GM19372 (cell line): ENCODE results near the gene TBC1D19.
"Not testable (repeated sequence)": the region's sequence is repeated elsewhere in the genome, so short reads cannot be mapped to it uniquely, and the experiment has no call there.

Source experiments
- ATAC-seq: cut with Tn5 transposase; IDR thresholded peaks from one replicate; pipeline ENCODE4 v1.9.1; 2021; ENCODE audit warnings: mild to moderate bottlenecking, low read depth, moderate library complexity; ENCODE audit not compliant: unreplicated experiment

Gene TBC1D19

DNA sequence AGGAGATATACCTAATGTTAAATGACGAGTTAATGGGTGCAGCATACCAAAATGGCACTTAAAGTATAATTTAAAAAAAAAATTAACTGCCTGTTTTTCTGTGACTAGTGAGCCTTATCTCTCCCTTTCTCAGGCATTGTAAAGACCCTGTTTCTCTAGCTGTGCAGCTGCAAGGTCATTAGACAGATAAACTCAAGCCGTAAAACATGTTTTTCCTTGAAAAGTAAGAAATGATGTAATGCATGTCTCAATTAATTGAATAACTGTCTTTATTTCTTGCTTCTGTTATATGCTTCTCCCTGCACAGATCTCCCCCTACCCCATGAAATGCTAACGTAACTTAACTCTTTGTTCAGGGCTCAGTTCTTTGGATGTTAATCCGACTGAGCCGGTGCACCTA lies 10.5 kb downstream of the TBC1D19 start:
- ATAC-seq, result no peak

DNA sequence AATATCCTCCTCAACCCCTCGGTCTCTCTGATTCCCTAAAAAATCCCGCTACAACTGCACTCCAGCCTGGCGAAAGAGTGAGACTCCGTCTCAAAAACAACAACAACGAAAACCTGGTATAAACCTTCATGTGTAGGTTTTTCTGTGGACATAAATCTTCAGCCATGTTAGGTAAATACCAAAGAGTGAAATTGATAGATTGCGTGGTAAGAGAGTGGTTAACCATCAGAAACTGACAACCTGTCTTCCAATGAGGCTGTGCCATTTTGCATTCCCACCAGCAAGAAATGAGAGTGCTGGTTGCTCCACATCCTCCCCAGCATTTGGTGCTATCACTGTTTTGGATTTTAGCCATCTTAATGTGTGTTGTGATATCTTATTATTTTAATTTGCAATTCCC lies 10.9 kb downstream of the TBC1D19 start:
- ATAC-seq, result no peak

- ATAC-seq, result no peak
Observed at GRCh38 chr4:26596843-26597242, 13.0 kb downstream of the TBC1D19 start.

- no peak for ATAC-seq
Observed at GRCh38 chr4:26601204-26601603, 17.3 kb downstream of the TBC1D19 start.

DNA sequence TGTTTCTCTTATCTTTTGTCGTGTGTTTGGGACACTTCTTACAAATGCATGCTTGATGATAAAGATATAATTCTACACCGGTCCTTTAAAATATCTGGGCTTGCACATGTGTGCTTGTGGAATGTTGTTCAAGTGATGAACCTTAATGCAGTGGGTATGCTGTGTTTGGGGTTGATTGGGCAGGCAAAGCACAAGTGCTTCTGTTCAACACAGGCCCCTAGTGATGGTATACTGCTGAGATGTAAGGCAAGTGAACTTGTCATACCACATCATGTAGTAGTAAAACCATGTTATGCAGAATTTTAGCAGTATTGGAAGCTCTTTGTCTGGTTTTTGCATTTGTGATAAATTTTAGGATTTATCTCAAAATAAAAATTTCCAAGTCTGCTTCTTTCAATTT lies 23.9 kb downstream of the TBC1D19 start:
- ATAC-seq, result no peak

DNA sequence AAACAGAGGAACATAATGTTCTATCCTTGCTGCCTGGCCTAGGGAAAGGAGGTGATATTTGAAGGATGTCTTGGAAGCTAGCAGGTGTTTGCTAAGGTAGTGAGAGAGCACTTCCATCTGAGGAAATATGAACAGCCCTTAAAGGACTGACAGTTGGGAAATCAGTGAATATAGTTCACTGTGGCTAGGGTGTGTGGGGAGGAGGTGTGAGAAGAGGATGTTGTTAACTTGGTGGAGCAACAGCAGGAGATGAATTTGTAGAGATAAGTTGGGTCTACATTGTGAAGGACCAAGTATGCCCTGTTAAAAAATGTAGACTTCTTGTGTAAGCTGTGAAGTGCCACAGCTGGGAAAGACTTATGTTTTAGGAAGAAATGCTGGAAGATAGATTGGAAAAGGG lies 25.5 kb downstream of the TBC1D19 start:
- ATAC-seq, result no peak

- no peak for ATAC-seq
Observed at GRCh38 chr4:26609868-26610267, 26.0 kb downstream of the TBC1D19 start.

- ATAC-seq, result no peak
Observed at GRCh38 chr4:26611372-26611771, 27.5 kb downstream of the TBC1D19 start.

DNA sequence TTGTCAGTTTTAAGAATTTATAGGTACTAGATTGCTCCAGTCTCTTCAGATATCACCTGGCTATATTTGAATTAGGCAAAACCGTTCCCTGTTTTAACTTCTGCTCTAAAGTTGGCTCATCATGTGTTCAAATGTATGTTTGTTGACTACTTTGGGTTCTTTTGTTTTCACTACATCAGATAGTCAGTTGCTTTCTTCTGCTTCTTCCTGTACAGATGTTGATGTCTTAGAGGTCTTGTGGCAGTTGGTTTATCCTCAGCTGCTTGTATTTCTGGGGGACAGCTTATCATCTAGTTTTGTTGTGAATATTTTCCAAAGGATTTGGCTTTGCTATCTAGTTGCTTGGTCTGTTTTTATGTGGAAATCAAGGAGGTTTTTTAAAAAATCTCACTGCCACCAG lies 28.0 kb downstream of the TBC1D19 start:
- ATAC-seq, result no peak

- ATAC-seq, result no peak
Observed at GRCh38 chr4:26613237-26613636, 29.4 kb downstream of the TBC1D19 start.

- no peak for ATAC-seq
Observed at GRCh38 chr4:26613735-26614134, 29.9 kb downstream of the TBC1D19 start.

DNA sequence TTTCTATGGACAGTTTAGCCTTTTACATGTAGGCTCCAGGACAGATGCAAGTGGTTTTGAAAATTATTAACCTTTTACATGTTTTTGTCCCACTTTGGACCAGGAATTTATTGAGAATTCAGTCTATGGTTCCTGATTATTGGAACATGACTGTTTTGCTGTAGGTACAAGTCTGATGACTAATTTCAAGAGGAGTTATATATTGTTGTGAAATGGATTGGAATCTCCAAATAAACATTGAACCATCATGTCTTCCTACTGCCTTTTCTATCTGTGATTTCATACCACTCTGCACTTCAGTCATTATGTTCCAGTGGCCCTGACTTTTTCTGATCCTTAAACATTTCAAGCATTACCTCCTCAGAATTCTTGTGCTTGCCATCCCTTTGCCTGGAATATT lies 35.9 kb downstream of the TBC1D19 start:
- ATAC-seq, result no peak

DNA sequence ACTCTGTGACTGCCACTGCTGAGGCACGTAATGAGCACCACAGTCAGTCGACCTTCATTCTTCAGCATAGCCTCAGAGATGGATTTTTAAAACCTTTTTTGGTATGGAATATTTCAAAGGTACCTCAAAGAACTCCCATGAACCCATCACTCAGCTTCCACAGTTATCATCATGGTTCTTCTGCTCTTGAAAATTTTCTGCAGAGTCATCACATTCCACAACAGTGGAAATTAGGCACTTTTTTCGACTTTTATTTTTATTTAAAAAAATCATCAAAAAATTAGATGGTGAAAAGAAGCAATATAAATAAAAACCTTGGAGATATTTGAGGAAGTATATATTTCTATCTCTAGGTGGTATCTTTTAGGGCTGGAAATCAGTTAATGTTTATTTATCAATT lies 37.5 kb downstream of the TBC1D19 start:
- ATAC-seq, result no peak

GRCh38 chr4:26622913-26623312 lies 39.0 kb downstream of the TBC1D19 start:
- no peak for ATAC-seq

GRCh38 chr4:26626658-26627057 lies 42.8 kb downstream of the TBC1D19 start:
- ATAC-seq, result not testable (repeated sequence)

DNA sequence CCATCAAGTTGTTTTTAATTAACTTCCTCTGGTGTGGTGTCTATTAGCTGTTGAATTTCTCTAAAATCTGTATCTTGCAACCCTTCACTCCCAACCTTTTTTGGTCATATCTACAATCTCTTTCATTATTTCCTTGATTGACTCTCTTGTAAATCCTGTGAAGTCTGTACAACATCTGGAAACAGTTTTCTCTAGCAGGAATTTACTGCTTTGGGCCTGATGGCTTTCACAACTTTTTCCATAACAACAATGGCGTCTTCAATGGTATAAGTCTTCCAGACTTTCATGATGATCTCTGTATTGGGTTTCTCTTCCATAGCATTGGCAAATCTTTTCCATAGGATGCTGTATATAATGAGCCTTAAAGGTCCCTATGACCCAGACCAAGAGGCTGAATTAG lies 49.0 kb downstream of the TBC1D19 start:
- no peak for ATAC-seq

DNA sequence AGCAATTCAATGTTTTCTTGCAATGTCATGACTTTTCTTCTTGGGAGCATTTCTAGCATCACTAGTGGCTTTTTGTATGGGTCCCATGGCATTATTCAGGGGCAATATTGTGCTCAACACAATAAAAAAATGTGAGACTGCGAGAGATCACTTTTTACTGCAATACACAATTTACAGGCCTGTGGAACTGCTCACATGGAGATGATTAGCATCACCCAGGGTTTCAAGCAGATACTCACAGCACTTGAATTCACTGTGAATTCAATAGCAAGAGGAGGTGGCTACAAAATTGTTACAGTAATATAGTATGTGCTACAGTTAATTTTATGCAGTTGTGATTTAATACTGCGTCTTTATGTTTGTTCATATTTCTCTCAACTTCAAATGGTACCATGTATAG lies 50.4 kb downstream of the TBC1D19 start:
- ATAC-seq, result no peak

- ATAC-seq, result no peak
Observed at GRCh38 chr4:26636458-26636857, 52.6 kb downstream of the TBC1D19 start.

DNA sequence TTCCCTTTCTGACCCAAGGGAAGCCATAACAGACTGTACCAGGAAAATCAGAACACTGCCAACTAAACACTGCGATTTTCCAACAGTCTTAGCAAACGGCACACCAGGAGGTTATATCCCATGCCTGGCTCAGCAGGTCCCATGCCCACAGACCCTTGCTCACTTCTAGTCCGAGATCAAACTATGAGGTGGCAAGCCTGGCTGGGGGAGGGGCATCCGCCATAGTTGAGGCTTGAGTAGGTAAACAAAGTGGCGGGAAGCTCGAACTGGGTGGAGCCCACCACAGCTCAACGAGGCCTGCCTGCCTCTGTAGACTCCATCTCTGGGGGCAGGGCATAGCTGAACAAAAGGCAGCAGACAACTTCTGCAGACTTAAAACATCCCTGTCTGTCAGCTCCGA lies 56.8 kb downstream of the TBC1D19 start:
- not testable (repeated sequence) for ATAC-seq

DNA sequence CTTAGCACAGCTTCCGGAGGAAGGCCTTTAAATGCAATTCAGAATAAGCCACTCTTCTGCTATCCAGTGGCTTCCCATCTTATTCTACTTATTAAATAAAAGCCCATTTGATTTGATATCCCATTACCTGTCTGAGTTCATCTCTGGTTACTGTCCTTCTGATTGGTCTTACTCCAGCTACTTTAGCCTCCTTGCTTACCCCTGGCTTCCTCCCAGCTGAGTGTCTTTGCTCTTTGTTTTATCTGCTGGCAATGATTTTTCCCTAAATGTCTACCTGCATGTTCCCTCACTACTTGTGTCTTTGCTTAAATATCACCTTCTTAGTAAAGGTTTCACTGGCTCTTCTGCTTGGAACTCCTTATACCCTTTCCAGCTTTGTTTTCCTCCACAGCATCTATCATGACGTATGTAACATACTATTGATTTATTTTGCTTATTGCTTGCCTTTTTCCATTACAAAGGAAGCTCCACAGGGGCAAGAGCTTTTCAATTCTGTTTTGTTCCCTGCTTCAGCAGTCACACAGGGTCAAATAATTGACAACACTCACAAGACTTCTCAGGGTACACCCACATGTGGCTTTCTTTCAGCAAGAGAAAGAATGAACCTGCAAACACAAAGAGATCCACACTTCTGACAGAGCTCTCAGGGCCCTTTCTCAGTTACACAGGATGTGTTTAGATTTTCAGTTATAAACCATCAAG lies 63.8 kb downstream of the TBC1D19 start:
- no peak for ATAC-seq

- ATAC-seq, result no peak
Observed at GRCh38 chr4:26648260-26648659, 64.4 kb downstream of the TBC1D19 start.

- ATAC-seq, result no peak
Observed at GRCh38 chr4:26660261-26660660, 76.4 kb downstream of the TBC1D19 start.

DNA sequence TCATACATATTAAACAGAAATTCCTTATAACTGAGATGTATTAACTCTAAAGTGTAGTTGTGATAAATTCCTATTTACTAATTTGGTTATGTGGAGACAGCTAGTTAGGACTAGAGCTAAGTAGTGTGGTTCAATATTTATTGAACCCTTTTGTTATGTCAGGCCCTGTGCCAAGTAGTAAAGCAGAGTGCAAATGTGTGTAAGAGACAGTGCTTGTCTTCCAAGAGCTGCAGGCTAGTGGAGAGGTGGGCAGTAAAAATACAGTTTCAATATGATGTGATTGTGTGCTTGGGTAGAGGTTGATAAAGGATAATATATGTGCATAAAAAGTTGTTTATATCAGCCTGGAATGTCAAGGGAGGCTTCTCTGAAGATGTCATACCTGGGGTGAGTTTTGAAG lies 80.0 kb downstream of the TBC1D19 start:
- ATAC-seq, result no peak
